SH-SY5Y (cell line): Measurements from ENCODE around the gene FNBP1L.

ENCODE experiments used
- GATA2 ChIP-seq: IDR thresholded peaks from 2 replicates; pipeline ENCODE4 v1.6.1; 2011; ENCODE audit warnings: mild to moderate bottlenecking, low read depth, low read length
- GATA3 ChIP-seq: IDR thresholded peaks from 2 replicates; pipeline ENCODE4 v1.6.1; 2011; ENCODE audit warnings: low read depth, mild to moderate bottlenecking, low read length, moderate library complexity

DNA sequence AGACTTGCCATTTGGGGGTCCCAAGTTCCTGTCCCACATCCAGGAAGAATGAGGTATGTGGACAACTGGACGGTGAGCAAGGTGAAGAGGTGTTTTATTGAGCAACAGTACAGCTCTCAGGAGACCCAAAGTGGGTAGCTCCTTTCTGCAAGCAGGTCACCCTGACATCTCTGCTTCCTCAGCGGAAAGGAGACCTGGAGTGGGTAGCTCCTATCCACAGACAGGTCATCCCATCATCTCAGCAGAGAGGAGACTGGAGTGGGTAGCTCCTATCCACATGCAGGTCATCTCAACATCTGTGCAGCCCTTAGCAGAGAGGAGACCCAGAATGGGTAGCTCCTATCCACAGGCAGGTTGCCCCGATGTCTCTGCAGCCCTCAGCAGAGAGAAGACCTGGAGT, 13.8 kb upstream of the FNBP1L start:
- no peak for TF ChIP-seq GATA2
- no peak for TF ChIP-seq GATA3
